ENCODE measurements around the gene ACOX3. TPM values are rescaled to one million over a fixed set of nuclear protein-coding genes. Genes with fewer than 3 reads are reported as not detected.
A peak's percentile ranks its signal among the peaks of the same experiment; 100 is the strongest.

ACOX3 gene
- total and polyA plus RNA-seq, 9 of the 15 experiments (the other 6 are each of a cell fraction or from before 2014, with no cell fraction given) = 0.68 to 7.3 (median 3.7) TPM

- DNase-seq (ENCODE audit: extremely low read depth in 1 of 4, low spot score in 3 of 4) (no peak), ATAC-seq (no peak), FAIRE-seq (no peak)
- intact Hi-C loops (cut with micrococcal nuclease) (no loop called here), in situ Hi-C loops (cut with MboI) (no loop called here)
- H3K9me1 ChIP-seq (ENCODE audit: control insufficient read depth, insufficient read depth, low read length) = no peaks in the 10 kb centered on the region
- no peak overlapping the region for H3K4me3 ChIP-seq
- TF ChIP-seq CEBPG (CRISPR knock-in tag; IDR thresholded peaks at IDR 0.05) (0 out of 2 replicates have a peak, but pooled peaks have one; percentile 8), CEBPG (tag; conservative IDR thresholded peaks at IDR 0.05 in 1 of 2, IDR thresholded peaks at IDR 0.05 in 1 of 2) (no peak), ATF3 (IDR thresholded peaks at IDR 0.05) (peak; percentile 27; the same call in 1 of the 2 replicates), ATF3 (CRISPR knock-in tag; conservative IDR thresholded peaks at IDR 0.05) (no peak), MTA2 (IDR thresholded peaks at IDR 0.05; ENCODE audit: low read depth) (no peak)
- H3K27me3 ChIP-seq (ENCODE audit: control insufficient read depth in 2 of 2, insufficient read depth in 2 of 2, low read length in 2 of 2) = no peaks in the 10 kb centered on the region
- no peaks in the 10 kb centered on the region for H4K20me1 ChIP-seq (replicated peaks; ENCODE audit: control insufficient read depth, insufficient read depth, low read length)
- ChIA-PET POLR2A (interaction anchor here (0.7 to 1.0 kb wide), 2 partner anchors 30 to 50 kb away, joined by 3 read pairs; no protein-coding TSS in a partner anchor), CTCF (ENCODE audit: low intra/inter-chr PET ratio) (no interaction called here)
- H3K9ac ChIP-seq (ENCODE audit: insufficient read depth in 1 of 2, low read depth in 2 of 2, low read length in 2 of 2) = no peak overlapping the region
- H3K27ac ChIP-seq (ENCODE audit: extremely low read depth, low read depth, low read length) = no peak overlapping the region
- 57% methylated on average over 7 of the region's 9 CpGs for WGBS (ENCODE audit: insufficient coverage, low coverage, missing lambda C conversion rate)
- no peak overlapping the region for H2AFZ ChIP-seq (ENCODE audit: low read depth, low read length)
- BruUV-seq (replicated peaks) = no TSS peak
- no peaks in the 10 kb centered on the region for H3K79me2 ChIP-seq (ENCODE audit: control insufficient read depth, insufficient read depth, low read length)
- H3K9me3 ChIP-seq (replicated peaks; ENCODE audit: control insufficient read depth, insufficient read depth, low read depth, low read length) = no peaks in the 10 kb centered on the region
- no peaks in the 10 kb centered on the region for H3K36me3 ChIP-seq (ENCODE audit: control insufficient read depth, insufficient read depth, low read length)
- H3K4me2 ChIP-seq (ENCODE audit: insufficient read depth, low read length) = no peak overlapping the region
- peaks cover 0 to 13% of the 10 kb centered on the region in 2 experiments; a peak in 1 of 5 replicates for H3K4me1 ChIP-seq (replicated peaks in 1 of 2; ENCODE audit: control insufficient read depth in 2 of 2, insufficient read depth in 2 of 2, low read length in 2 of 2)
Observed at GRCh38 chr4:8398347-8398746, 42.2 kb downstream of the ACOX3 start.

All from K562 (cell line).